Measurements from ENCODE around the gene PATE1.

DNA sequence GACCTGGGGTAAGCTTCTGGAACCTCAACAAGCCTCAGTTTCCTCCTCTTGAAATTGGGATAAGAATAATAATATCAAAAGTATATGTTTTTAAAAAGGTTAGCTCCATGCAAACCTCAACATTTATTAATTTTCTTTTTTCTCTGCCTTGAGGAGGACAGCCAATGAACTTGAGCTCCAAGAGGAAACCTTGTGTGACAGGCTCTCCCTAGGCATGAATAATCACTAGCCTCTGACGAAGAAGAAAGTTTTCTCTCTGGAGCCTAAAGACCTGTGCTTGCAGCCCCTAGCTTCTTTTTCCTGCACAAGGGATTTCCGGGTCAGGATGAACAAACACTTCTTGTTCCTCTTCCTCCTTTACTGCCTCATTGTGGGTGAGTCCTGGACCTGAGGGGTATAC lies 41.7 kb downstream of the PATE1 start, which contains the start of gene PATE3:
- TF ChIP-seq, protein P1, sequence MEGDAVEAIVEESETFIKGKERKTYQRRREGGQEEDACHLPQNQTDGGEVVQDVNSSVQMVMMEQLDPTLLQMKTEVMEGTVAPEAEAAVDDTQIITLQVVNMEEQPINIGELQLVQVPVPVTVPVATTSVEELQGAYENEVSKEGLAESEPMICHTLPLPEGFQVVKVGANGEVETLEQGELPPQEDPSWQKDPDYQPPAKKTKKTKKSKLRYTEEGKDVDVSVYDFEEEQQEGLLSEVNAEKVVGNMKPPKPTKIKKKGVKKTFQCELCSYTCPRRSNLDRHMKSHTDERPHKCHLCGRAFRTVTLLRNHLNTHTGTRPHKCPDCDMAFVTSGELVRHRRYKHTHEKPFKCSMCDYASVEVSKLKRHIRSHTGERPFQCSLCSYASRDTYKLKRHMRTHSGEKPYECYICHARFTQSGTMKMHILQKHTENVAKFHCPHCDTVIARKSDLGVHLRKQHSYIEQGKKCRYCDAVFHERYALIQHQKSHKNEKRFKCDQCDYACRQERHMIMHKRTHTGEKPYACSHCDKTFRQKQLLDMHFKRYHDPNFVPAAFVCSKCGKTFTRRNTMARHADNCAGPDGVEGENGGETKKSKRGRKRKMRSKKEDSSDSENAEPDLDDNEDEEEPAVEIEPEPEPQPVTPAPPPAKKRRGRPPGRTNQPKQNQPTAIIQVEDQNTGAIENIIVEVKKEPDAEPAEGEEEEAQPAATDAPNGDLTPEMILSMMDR (IDR thresholded peaks at IDR 0.05): no peak
- TF ChIP-seq POLR2A (IDR thresholded peaks at IDR 0.05): no peak
